ENCODE data around the gene NMNAT3. TPM values are rescaled to one million over a fixed set of nuclear protein-coding genes. Genes with fewer than 3 reads are reported as not detected.

The NMNAT3 gene
- total RNA-seq, 1 experiment from 2014 or later, result 4.8 TPM

DNA sequence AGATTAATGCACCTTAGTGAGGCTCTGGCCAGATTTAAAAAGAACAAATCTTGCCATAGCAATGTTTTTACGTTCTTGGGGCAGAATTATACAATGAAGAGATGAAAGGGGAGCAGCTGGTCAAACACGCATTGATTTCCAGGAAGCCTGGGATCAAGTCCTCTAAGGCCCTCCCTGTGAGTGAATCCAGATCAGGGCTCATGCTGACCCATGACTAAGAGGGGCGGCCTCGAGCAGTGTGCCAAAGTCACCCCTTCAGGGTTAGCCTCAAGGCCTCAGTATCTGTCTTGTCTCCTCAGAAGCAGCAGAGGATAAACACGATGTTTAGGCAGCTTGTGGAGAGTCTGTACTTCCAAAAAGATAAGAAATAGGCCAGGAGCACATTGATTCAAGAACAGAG, 129.0 kb downstream of the NMNAT3 start:
- Histone ChIP-seq H3F3A (ENCODE audit: low read length, unreplicated experiment) (no peaks in the 10 kb centered on the region), H4K20me1 (ENCODE audit: low read length) (no peaks in the 10 kb centered on the region), H3K4me2 (ENCODE audit: low read length) (no peak overlapping the region), H3K9me3 (ENCODE audit: low read length) (no peaks in the 10 kb centered on the region), H3K4me1 (ENCODE audit: insufficient read depth, low read length) (no peaks in the 10 kb centered on the region), H3K27ac (ENCODE audit: low read length) (no peak overlapping the region), H2AFZ (ENCODE audit: low read length) (no peak overlapping the region), H3K9me2 (replicated peaks; ENCODE audit: low read length) (no peaks in the 10 kb centered on the region), H3K79me2 (ENCODE audit: low read length) (no peaks in the 10 kb centered on the region), H3K27me3 (ENCODE audit: low read length) (no peaks in the 10 kb centered on the region), H3K4me3 (ENCODE audit: low read length) (no peak overlapping the region), H3K9ac (ENCODE audit: low read length) (no peak overlapping the region), H3K36me3 (ENCODE audit: low read depth, low read length) (no peaks in the 10 kb centered on the region)
- DNase-seq (no peak), ATAC-seq (no peak)
- ChIA-PET POLR2A (ENCODE audit: unreplicated experiment) (no interaction called here), CTCF (no interaction called here)
- intact Hi-C loops (cut with micrococcal nuclease), result no loop called here
- no TSS peak for BruUV-seq (replicated peaks)
- TF ChIP-seq EZH2 (IDR thresholded peaks at IDR 0.05; ENCODE audit: low read length, unreplicated experiment) (no peak), EZH2phosphoT487 (IDR thresholded peaks at IDR 0.05; ENCODE audit: borderline replicate concordance, low read length) (no peak)
- TF ChIP-seq, protein P1, sequence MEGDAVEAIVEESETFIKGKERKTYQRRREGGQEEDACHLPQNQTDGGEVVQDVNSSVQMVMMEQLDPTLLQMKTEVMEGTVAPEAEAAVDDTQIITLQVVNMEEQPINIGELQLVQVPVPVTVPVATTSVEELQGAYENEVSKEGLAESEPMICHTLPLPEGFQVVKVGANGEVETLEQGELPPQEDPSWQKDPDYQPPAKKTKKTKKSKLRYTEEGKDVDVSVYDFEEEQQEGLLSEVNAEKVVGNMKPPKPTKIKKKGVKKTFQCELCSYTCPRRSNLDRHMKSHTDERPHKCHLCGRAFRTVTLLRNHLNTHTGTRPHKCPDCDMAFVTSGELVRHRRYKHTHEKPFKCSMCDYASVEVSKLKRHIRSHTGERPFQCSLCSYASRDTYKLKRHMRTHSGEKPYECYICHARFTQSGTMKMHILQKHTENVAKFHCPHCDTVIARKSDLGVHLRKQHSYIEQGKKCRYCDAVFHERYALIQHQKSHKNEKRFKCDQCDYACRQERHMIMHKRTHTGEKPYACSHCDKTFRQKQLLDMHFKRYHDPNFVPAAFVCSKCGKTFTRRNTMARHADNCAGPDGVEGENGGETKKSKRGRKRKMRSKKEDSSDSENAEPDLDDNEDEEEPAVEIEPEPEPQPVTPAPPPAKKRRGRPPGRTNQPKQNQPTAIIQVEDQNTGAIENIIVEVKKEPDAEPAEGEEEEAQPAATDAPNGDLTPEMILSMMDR (conservative IDR thresholded peaks at IDR 0.05; ENCODE audit: low read depth, low read length), result no peak

DNA sequence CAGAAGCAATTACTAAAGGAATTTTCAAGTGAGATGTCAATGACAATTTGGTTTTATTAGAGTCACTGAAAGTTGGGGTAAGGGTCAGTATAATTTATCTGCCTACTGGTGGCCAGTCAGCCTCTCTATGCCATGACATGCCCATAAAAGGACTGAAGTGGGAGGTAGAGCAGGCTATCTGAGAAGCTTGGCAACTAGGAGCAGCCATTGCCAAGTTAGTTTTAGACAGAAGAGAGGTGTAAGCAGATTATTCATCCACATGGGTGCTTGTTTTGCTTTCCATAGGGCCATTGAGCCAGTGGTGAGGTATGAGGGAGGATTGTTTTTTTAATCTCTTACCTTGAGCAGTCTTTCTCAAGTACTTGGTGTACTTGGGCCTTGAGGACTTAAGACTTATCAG, 130.1 kb downstream of the NMNAT3 start:
- ATAC-seq (no peak), DNase-seq (no peak)
- H3K4me3 ChIP-seq (ENCODE audit: low read length), result no peak overlapping the region
- TF ChIP-seq, protein P1 (conservative IDR thresholded peaks at IDR 0.05; ENCODE audit: low read depth, low read length), result no peak
- TF ChIP-seq EZH2 (IDR thresholded peaks at IDR 0.05; ENCODE audit: low read length, unreplicated experiment) (no peak), EZH2phosphoT487 (IDR thresholded peaks at IDR 0.05; ENCODE audit: borderline replicate concordance, low read length) (no peak)
- H3K4me2 ChIP-seq (ENCODE audit: low read length), result no peak overlapping the region
- ChIA-PET CTCF (no interaction called here), POLR2A (ENCODE audit: unreplicated experiment) (no interaction called here)
- H3K9ac ChIP-seq (ENCODE audit: low read length), result no peak overlapping the region
- no peaks in the 10 kb centered on the region for H3K9me2 ChIP-seq (replicated peaks; ENCODE audit: low read length)
- no peaks in the 10 kb centered on the region for H3F3A ChIP-seq (ENCODE audit: low read length, unreplicated experiment)
- H2AFZ ChIP-seq (ENCODE audit: low read length), result no peak overlapping the region
- H3K27ac ChIP-seq (ENCODE audit: low read length), result no peak overlapping the region
- H4K20me1 ChIP-seq (ENCODE audit: low read length), result no peaks in the 10 kb centered on the region
- no peaks in the 10 kb centered on the region for H3K79me2 ChIP-seq (ENCODE audit: low read length)
- no peaks in the 10 kb centered on the region for H3K27me3 ChIP-seq (ENCODE audit: low read length)
- no peaks in the 10 kb centered on the region for H3K4me1 ChIP-seq (ENCODE audit: insufficient read depth, low read length)
- no peaks in the 10 kb centered on the region for H3K36me3 ChIP-seq (ENCODE audit: low read depth, low read length)
- intact Hi-C loops (cut with micrococcal nuclease), result no loop called here
- BruUV-seq (replicated peaks), result no TSS peak
- H3K9me3 ChIP-seq (ENCODE audit: low read length), result no peaks in the 10 kb centered on the region

DNA sequence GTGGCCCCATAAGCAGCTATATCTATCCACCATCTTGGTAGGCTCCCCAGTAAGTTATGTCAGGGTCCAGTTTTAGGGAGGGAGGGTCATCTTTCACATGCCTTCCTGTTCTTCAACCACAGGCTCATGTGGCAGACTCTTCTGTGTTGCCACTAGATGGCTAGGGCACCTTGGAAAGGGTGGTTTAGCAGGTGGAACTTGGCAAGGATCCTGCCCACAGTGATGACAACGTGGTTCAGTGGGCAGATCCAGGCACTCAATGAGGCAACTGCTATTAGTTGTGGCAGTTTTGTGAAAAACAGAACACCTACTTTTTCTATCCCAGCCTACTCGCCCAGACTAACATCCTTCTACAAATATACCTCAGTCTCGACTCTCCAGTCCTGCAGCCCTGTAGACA, 131.0 kb downstream of the NMNAT3 start:
- no peak overlapping the region for H3K4me3 ChIP-seq (ENCODE audit: low read length)
- no peak overlapping the region for H3K9ac ChIP-seq (ENCODE audit: low read length)
- H2AFZ ChIP-seq (ENCODE audit: low read length), result no peak overlapping the region
- no TSS peak for BruUV-seq (replicated peaks)
- H3K9me3 ChIP-seq (ENCODE audit: low read length), result no peaks in the 10 kb centered on the region
- ATAC-seq, result no peak
- no peaks in the 10 kb centered on the region for H3F3A ChIP-seq (ENCODE audit: low read length, unreplicated experiment)
- CTCF ChIA-PET, result no interaction called here
- no peaks in the 10 kb centered on the region for H4K20me1 ChIP-seq (ENCODE audit: low read length)
- H3K79me2 ChIP-seq (ENCODE audit: low read length), result no peaks in the 10 kb centered on the region
- intact Hi-C loops (cut with micrococcal nuclease), result no loop called here
- DNase-seq, result no peak
- H3K27me3 ChIP-seq (ENCODE audit: low read length), result no peaks in the 10 kb centered on the region
- no peaks in the 10 kb centered on the region for H3K4me1 ChIP-seq (ENCODE audit: insufficient read depth, low read length)
- no peak overlapping the region for H3K4me2 ChIP-seq (ENCODE audit: low read length)
- H3K27ac ChIP-seq (ENCODE audit: low read length), result no peak overlapping the region
- TF ChIP-seq, protein P1 (conservative IDR thresholded peaks at IDR 0.05; ENCODE audit: low read depth, low read length), result no peak
- TF ChIP-seq EZH2phosphoT487 (IDR thresholded peaks at IDR 0.05; ENCODE audit: borderline replicate concordance, low read length) (no peak), EZH2 (IDR thresholded peaks at IDR 0.05; ENCODE audit: low read length, unreplicated experiment) (no peak)
- POLR2A ChIA-PET (ENCODE audit: unreplicated experiment), result no interaction called here
- no peaks in the 10 kb centered on the region for H3K9me2 ChIP-seq (replicated peaks; ENCODE audit: low read length)
- no peaks in the 10 kb centered on the region for H3K36me3 ChIP-seq (ENCODE audit: low read depth, low read length)
